Loucy (cell line): ENCODE measurements around the gene NELFE.

Experiments used
- H2AFZ ChIP-seq: fragments of 200-600 bp; sonication (generic); 2 replicates; pipeline ENCODE4 v1.6.0; 2016; ENCODE audit warnings: antibody characterized with exemption, mild to moderate bottlenecking, low read length, moderate library complexity
- H3F3A ChIP-seq: fragments of 200-600 bp; 2 replicates; pipeline ENCODE4 v1.6.0; 2016; ENCODE audit warnings: antibody characterized with exemption, low read depth, mild to moderate bottlenecking
- H3K27me3 ChIP-seq: fragments of 200-600 bp; sonication (generic); 2 replicates; pipeline ENCODE4 v1.6.1; 2014; ENCODE audit warnings: low read length, mild to moderate bottlenecking; ENCODE audit not compliant: insufficient read depth, poor library complexity, severe bottlenecking
- H3K36me3 ChIP-seq: fragments of 200-600 bp; sonication (generic); 2 replicates; pipeline ENCODE4 v1.6.1; 2016; ENCODE audit warnings: low read length; ENCODE audit not compliant: insufficient read depth
- H3K4me1 ChIP-seq: fragments of 200-600 bp; sonication (generic); 2 replicates; pipeline ENCODE4 v1.5.1; 2014; ENCODE audit warnings: low read length, mild to moderate bottlenecking; ENCODE audit not compliant: insufficient read depth, poor library complexity, severe bottlenecking
- H3K4me2 ChIP-seq: fragments of 200-600 bp; sonication (generic); 2 replicates; pipeline ENCODE4 v1.6.0; 2014; ENCODE audit warnings: antibody characterized with exemption, low read length, low read depth, mild to moderate bottlenecking; ENCODE audit not compliant: poor library complexity, severe bottlenecking
- H3K4me3 ChIP-seq: fragments of 200-600 bp; sonication (generic); 2 replicates; pipeline ENCODE4 v1.5.1; 2014; ENCODE audit warnings: low read length, mild to moderate bottlenecking, mixed read lengths; ENCODE audit not compliant: poor library complexity, severe bottlenecking
- H3K79me2 ChIP-seq: fragments of 200-600 bp; sonication (generic); 2 replicates; pipeline ENCODE4 v1.6.1; 2014; ENCODE audit warnings: low read length; ENCODE audit not compliant: insufficient read depth
- H3K9ac ChIP-seq: fragments of 200-600 bp; sonication (generic); 2 replicates; pipeline ENCODE4 v1.6.0; 2014; ENCODE audit warnings: mild to moderate bottlenecking, low read depth, low read length, moderate library complexity; ENCODE audit not compliant: poor library complexity, severe bottlenecking
- H3K9me2 ChIP-seq: fragments of 200-600 bp; sonication (generic); replicated peaks from 2 replicates; pipeline ENCODE4 v1.6.1; 2016; ENCODE audit warnings: low read depth, low read length, mixed read lengths
- H3K9me3 ChIP-seq: fragments of 200-600 bp; sonication (generic); 2 replicates; pipeline ENCODE4 v1.6.1; 2014; ENCODE audit warnings: mild to moderate bottlenecking, antibody characterized with exemption, low read length, low read depth; ENCODE audit not compliant: insufficient read depth
- H4K20me1 ChIP-seq: fragments of 200-600 bp; sonication (generic); 2 replicates; pipeline ENCODE4 v1.6.0; 2014; ENCODE audit warnings: antibody characterized with exemption, low read length, mild to moderate bottlenecking; ENCODE audit not compliant: insufficient read depth, poor library complexity, severe bottlenecking
- EZH2phosphoT487 ChIP-seq: fragments of 200-600 bp; IDR thresholded peaks from 2 replicates; pipeline ENCODE4 v1.6.1; 2018; ENCODE audit warnings: antibody characterized with exemption, mild to moderate bottlenecking, moderate library complexity, borderline replicate concordance
- TF ChIP-seq, protein P1 (sequence below): fragments of 200-600 bp; sonication (generic); conservative IDR thresholded peaks from 2 replicates; pipeline ENCODE4 v1.5.1; 2014; ENCODE audit warnings: mild to moderate bottlenecking, antibody characterized with exemption, low read length

The NELFE gene

DNA sequence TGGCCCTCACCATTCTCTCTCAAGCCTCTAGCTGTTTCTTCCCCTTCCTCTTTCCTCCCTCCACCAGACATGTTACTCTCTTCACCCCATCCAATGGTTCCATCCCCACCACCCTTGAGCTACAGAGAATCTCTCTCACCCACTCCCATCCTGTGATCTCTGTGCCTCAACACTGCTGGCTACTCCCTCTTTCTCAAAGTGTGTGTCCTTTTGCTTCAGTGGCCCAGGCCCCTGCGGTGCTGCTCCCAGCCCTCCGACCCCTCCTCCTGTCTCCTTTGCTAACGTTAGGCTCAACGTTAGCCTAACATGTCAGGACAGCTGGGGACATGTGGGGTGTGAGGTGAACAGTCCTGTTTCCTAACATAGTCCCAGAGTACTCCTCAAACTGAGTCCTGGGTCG, 5.9 kb downstream of the NELFE start:
- Histone ChIP-seq H3F3A (no peaks in the 10 kb centered on the region), H2AFZ (no peak overlapping the region), H3K9me3 (no peaks in the 10 kb centered on the region), H3K36me3 (peaks cover 33% of the 10 kb centered on the region; the same call in 1 of the 2 replicates), H3K4me1 (peaks cover 7% of the 10 kb centered on the region), H4K20me1 (no peaks in the 10 kb centered on the region), H3K79me2 (peaks cover 16% of the 10 kb centered on the region), H3K27me3 (no peaks in the 10 kb centered on the region), H3K9me2 (no peaks in the 10 kb centered on the region), H3K9ac (no peak overlapping the region), H3K4me3 (no peak overlapping the region), H3K4me2 (no peak overlapping the region)
- TF ChIP-seq EZH2phosphoT487 = no peak
- TF ChIP-seq, protein P1, sequence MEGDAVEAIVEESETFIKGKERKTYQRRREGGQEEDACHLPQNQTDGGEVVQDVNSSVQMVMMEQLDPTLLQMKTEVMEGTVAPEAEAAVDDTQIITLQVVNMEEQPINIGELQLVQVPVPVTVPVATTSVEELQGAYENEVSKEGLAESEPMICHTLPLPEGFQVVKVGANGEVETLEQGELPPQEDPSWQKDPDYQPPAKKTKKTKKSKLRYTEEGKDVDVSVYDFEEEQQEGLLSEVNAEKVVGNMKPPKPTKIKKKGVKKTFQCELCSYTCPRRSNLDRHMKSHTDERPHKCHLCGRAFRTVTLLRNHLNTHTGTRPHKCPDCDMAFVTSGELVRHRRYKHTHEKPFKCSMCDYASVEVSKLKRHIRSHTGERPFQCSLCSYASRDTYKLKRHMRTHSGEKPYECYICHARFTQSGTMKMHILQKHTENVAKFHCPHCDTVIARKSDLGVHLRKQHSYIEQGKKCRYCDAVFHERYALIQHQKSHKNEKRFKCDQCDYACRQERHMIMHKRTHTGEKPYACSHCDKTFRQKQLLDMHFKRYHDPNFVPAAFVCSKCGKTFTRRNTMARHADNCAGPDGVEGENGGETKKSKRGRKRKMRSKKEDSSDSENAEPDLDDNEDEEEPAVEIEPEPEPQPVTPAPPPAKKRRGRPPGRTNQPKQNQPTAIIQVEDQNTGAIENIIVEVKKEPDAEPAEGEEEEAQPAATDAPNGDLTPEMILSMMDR = no peak

DNA sequence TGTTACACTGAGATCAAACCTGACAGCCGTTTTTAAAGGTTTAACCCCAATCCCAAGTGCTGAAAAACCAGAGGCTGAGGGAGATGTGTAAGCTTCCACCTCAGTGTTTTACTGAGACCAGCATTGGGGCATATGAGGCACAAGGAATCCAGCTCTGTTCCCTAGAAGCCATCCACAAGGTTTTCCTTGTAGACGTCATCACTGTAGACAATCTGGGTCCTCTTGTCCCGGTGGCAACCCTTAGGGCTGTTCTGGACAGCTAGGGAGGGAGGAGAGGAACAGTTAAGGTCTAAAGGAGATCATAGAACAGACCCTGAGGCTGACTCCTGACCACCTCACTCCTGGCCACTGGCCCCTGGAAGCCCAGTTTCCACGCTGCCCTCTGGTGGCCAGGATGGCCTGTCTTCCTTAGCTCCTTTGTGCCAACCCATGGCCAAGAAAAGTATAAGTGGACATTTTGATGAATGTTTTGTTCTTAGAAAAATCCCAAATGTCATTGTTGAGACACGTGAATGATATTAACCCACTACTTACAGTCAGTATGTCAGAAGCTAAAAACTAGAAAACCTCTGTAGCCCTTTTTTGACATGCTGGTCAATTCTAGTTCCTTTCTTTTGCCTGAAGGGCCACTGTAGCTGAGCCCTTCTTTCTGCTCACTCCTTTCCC, 6.5 kb downstream of the NELFE start:
- Histone ChIP-seq H3K36me3 (peaks cover 33% of the 10 kb centered on the region; the same call in 1 of the 2 replicates), H3F3A (no peaks in the 10 kb centered on the region), H3K79me2 (peaks cover 10% of the 10 kb centered on the region; the same call in 1 of the 2 replicates), H3K9me3 (no peaks in the 10 kb centered on the region), H3K9me2 (no peaks in the 10 kb centered on the region), H2AFZ (no peak overlapping the region), H3K4me2 (no peak overlapping the region), H3K27me3 (no peaks in the 10 kb centered on the region), H4K20me1 (no peaks in the 10 kb centered on the region), H3K4me1 (peaks cover under 1% of the 10 kb centered on the region), H3K4me3 (no peak overlapping the region), H3K9ac (no peak overlapping the region)
- TF ChIP-seq EZH2phosphoT487 = no peak
- TF ChIP-seq, protein P1 = peak; percentile 93

DNA sequence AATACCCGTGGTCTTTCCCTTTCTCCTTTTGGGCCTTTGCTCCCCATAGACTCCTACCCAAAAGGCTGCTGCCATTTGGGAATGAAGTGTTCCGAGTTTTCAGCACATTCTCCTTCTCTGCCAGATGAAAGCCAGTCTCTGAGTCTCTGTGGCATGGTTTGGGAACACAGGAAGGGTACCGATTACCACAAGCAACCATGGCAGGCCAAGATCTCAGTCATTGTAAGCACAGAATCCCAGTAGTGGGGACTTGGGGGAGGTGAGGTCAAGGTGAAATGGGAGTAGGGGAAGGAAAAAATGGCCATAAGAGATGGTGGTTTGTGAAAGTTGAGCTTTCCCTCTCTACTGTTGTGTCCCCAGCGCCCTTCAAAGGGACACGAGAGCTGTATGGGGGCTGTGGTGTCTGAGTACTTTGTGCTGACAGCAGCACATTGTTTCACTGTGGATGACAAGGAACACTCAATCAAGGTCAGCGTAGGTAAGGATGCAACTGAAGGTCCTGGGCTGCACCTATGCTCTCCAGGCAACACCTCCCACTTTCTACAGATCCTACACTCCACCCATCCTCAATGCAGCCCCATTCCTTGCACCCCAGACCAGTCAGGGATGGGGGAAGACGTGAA, 8.7 kb downstream of the NELFE start:
- Histone ChIP-seq H3K9me3 (no peaks in the 10 kb centered on the region), H3K79me2 (no peaks in the 10 kb centered on the region), H3F3A (no peaks in the 10 kb centered on the region), H2AFZ (no peak overlapping the region), H3K4me2 (no peak overlapping the region), H4K20me1 (no peaks in the 10 kb centered on the region), H3K4me1 (no peaks in the 10 kb centered on the region), H3K27me3 (no peaks in the 10 kb centered on the region), H3K36me3 (peaks cover 28% of the 10 kb centered on the region; the same call in 1 of the 2 replicates), H3K4me3 (no peak overlapping the region), H3K9me2 (no peaks in the 10 kb centered on the region), H3K9ac (no peak overlapping the region)
- TF ChIP-seq, protein P1 = no peak
- TF ChIP-seq EZH2phosphoT487 = no peak
